GM23248 (cell line): ENCODE measurements around the gene ZNF213. TPM values are rescaled to one million over a fixed set of nuclear protein-coding genes. Genes with fewer than 3 reads are reported as not detected.

Experiments
- DNase-seq: peaks from one replicate; pipeline ENCODE4 v3.0.0-alpha.2; 2015
- H2AFZ ChIP-seq: fragments of 200-600 bp; sonication (generic); 2 replicates; pipeline ENCODE4 v1.6.1; 2016; ENCODE audit warnings: antibody characterized with exemption
- H3F3A ChIP-seq: fragments of 200-600 bp; sonication (generic); 2 replicates; pipeline ENCODE4 v1.6.1; 2016; ENCODE audit warnings: mild to moderate bottlenecking, antibody characterized with exemption, mixed run types; ENCODE audit not compliant: insufficient read depth
- H3K27ac ChIP-seq: fragments of 200-600 bp; sonication (generic); 2 replicates; pipeline ENCODE4 v1.5.1; 2016; ENCODE audit warnings: mild to moderate bottlenecking
- H3K27me3 ChIP-seq: fragments of 200-600 bp; sonication (generic); replicated peaks from 2 replicates; pipeline ENCODE4 v1.6.1; 2016; ENCODE audit warnings: mild to moderate bottlenecking; ENCODE audit not compliant: insufficient read depth
- H3K36me3 ChIP-seq: fragments of 200-600 bp; sonication (generic); 2 replicates; pipeline ENCODE4 v1.6.1; 2016; ENCODE audit warnings: low read depth, mild to moderate bottlenecking
- H3K4me1 ChIP-seq: fragments of 200-600 bp; sonication (generic); 2 replicates; pipeline ENCODE4 v1.6.1; 2016; ENCODE audit warnings: mild to moderate bottlenecking; ENCODE audit not compliant: insufficient read depth
- H3K4me2 ChIP-seq: fragments of 200-600 bp; sonication (generic); one replicate; pipeline ENCODE4 v1.6.1; 2016; ENCODE audit warnings: mild to moderate bottlenecking; ENCODE audit not compliant: unreplicated experiment
- H3K4me3 ChIP-seq: fragments of 200-600 bp; sonication (generic); 2 replicates; pipeline ENCODE4 v1.5.1; 2016; ENCODE audit warnings: mild to moderate bottlenecking
- H3K79me2 ChIP-seq: fragments of 200-600 bp; sonication (generic); 2 replicates; pipeline ENCODE4 v1.6.1; 2016; ENCODE audit warnings: mild to moderate bottlenecking; ENCODE audit not compliant: insufficient read depth
- H3K9ac ChIP-seq: fragments of 200-600 bp; sonication (generic); 2 replicates; pipeline ENCODE4 v1.6.1; 2016; ENCODE audit warnings: mild to moderate bottlenecking
- H3K9me2 ChIP-seq: fragments of 200-600 bp; sonication (generic); 2 replicates; pipeline ENCODE4 v1.6.1; 2016; ENCODE audit warnings: mixed run types, mild to moderate bottlenecking, moderate library complexity; ENCODE audit not compliant: insufficient read depth
- H3K9me3 ChIP-seq: fragments of 200-600 bp; sonication (generic); one replicate; pipeline ENCODE4 v1.6.1; 2017; ENCODE audit warnings: low read depth
- H4K20me1 ChIP-seq: fragments of 200-600 bp; sonication (generic); 2 replicates; pipeline ENCODE4 v1.6.0; 2016; ENCODE audit not compliant: insufficient read depth
- EZH2 ChIP-seq: fragments of 200-600 bp; sonication (generic); IDR thresholded peaks from 2 replicates; pipeline ENCODE4 v1.6.1; 2018; ENCODE audit warnings: antibody characterized with exemption, mild to moderate bottlenecking; ENCODE audit not compliant: insufficient read depth, poor library complexity, severe bottlenecking
- EZH2phosphoT487 ChIP-seq: fragments of 200-600 bp; sonication (generic); IDR thresholded peaks from 2 replicates; pipeline ENCODE4 v1.6.1; 2018; ENCODE audit warnings: antibody characterized with exemption, moderate library complexity, mild to moderate bottlenecking, low read depth; ENCODE audit not compliant: insufficient read depth
- WGBS, 2 experiments: methylation state at CpG; one replicate each; pipeline ENCODE4 v1.1.6; 2015 to 2017; ENCODE audit warnings: low lambda C conversion rate in 2 of 2, low coverage in 1 of 2; ENCODE audit errors: missing lambda C conversion rate in 2 of 2; 5-methylcytosine and 5-hydroxymethylcytosine counted together
- in situ Hi-C: fragments of 300-500 bp; cut with MboI; formaldehyde crosslinking; loops from 2 replicates; pipeline ENCODE4 v1.15.0; 2020
- polyA plus RNA-seq: library from polyadenylated mRNA; unstranded; fragments of >200 nt; fragmentation: Nextera tagmentation; extraction: Ambion mirVana; gene quantifications from 2 replicates; pipeline ENCODE4 v1.2.1, GENCODE V29; 2016
- total RNA-seq: library from RNA; depleted of rRNA; stranded (reverse); fragments of >200 nt; shearing (Covaris generic); gene quantifications from 2 replicates; pipeline ENCODE4 v1.2.3, GENCODE V29; 2014

ZNF213 gene
- total and polyA plus RNA-seq, 2 experiments from 2014 or later: 5.3 to 7.3 TPM

DNA sequence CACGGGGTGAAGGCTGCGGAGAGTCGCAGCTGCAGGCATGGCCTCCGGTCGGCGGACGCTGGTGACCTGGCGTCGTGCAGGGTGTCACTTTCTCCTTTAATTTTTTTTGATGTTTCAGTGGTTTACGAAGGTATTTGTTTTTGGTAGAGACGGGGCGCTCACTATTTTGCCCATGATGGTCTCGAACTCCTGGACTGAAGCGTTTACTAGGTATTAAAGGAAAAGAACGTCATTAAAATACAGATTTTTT is 17.1 kb downstream of the ZNF213 start:
- Histone ChIP-seq H3K4me2 (peak overlapping the region; percentile 70), H3K4me3 (peak overlapping the region; percentile 74), H3K4me1 (no peaks in the 10 kb centered on the region), H4K20me1 (no peaks in the 10 kb centered on the region), H3K79me2 (no peaks in the 10 kb centered on the region), H3F3A (peaks cover 44% of the 10 kb centered on the region), H3K36me3 (no peaks in the 10 kb centered on the region), H3K27me3 (no peaks in the 10 kb centered on the region), H3K27ac (peak overlapping the region; percentile 53), H3K9me3 (no peaks in the 10 kb centered on the region), H2AFZ (peak overlapping the region; percentile 81), H3K9ac (peak overlapping the region; percentile 59), H3K9me2 (no peaks in the 10 kb centered on the region)
- DNase-seq: no peak
- in situ Hi-C loops: no loop called here
- no peak for TF ChIP-seq EZH2
- TF ChIP-seq EZH2phosphoT487: no peak
- 0 to 2% methylated on average over 15 of the region's 15 CpGs for WGBS, 2 experiments

- peak; percentile 87 for DNase-seq
- Histone ChIP-seq H3K27me3 (no peaks in the 10 kb centered on the region), H3K4me3 (peak overlapping the region; percentile 74), H3K27ac (peak overlapping the region; percentile 53), H3K9ac (peak overlapping the region; percentile 59), H3K9me2 (no peaks in the 10 kb centered on the region), H3K4me2 (peak overlapping the region; percentile 70), H2AFZ (peak overlapping the region; percentile 81), H3K36me3 (no peaks in the 10 kb centered on the region), H3K9me3 (no peaks in the 10 kb centered on the region), H3F3A (peaks cover 44% of the 10 kb centered on the region), H3K4me1 (no peaks in the 10 kb centered on the region), H4K20me1 (no peaks in the 10 kb centered on the region), H3K79me2 (no peaks in the 10 kb centered on the region)
- no peak for TF ChIP-seq EZH2phosphoT487
- TF ChIP-seq EZH2: no peak
- 3 to 5% methylated on average over 42 of the region's 42 CpGs for WGBS, 2 experiments
- in situ Hi-C loops: no loop called here
These were observed 17.6 kb downstream of the ZNF213 start for GRCh38 chr16:3152277-3152990.

DNA sequence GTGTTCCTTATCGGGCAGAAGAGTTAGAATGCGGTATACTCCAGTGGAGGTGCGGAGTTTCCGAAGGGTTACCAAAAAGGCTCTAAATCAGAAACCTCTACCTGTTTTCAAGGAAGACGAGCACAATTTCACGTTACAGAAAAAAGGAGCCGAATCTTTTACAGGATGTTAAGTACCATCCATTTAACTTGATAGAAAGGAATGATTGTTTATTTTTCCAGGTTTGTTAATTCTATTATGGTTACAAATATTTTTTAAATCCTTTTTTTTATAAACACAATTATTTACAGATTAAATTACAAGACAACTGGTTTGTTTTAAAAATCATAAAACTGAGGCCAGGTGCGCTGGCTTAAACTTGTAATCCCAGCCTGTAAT is 18.2 kb downstream of the ZNF213 start:
- 11 to 15% methylated on average over 8 of the region's 8 CpGs for WGBS, 2 experiments
- 0 out of 2 replicates have a peak overlapping the region, but pooled peaks have one; percentile 53 for H3K27ac ChIP-seq

DNA sequence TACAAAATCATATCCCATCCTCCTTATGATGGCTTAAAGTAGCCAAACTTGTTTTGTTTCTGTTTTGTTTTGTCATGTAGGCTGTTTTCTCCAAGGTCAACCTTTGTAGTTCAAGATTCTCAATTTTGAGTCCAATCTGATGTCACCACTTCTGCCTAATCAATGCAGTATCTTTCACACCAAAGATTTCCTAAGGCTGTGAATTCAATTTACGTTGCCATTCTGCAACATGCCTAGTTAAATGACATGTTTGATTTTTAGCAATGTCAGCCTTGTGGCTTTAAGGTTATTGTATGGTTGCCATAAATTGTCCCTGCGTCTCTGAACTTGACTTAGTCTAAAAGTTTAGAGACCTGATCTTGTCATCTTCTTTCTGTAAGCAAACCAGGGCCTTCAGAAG is 20.4 kb downstream of the ZNF213 start:
- no peaks in the 10 kb centered on the region for H3K9me2 ChIP-seq
- DNase-seq: no peak
- no peak overlapping the region for H3K4me3 ChIP-seq
- in situ Hi-C loops: no loop called here
- no peak overlapping the region for H3K9ac ChIP-seq
- peaks cover 54% of the 10 kb centered on the region for H3F3A ChIP-seq
- H3K27ac ChIP-seq: no peak overlapping the region
- H3K4me2 ChIP-seq: no peak overlapping the region
- H3K4me1 ChIP-seq: no peaks in the 10 kb centered on the region
- no peaks in the 10 kb centered on the region for H3K36me3 ChIP-seq
- no peaks in the 10 kb centered on the region for H3K9me3 ChIP-seq
- no peak overlapping the region for H2AFZ ChIP-seq
- 63 to 73% methylated on average over 2 of the region's 2 CpGs for WGBS, 2 experiments
- H3K27me3 ChIP-seq: no peaks in the 10 kb centered on the region
- no peaks in the 10 kb centered on the region for H4K20me1 ChIP-seq
- no peak for TF ChIP-seq EZH2phosphoT487
- no peak for TF ChIP-seq EZH2
- H3K79me2 ChIP-seq: no peaks in the 10 kb centered on the region

More for the DNA sequence above, 18.2 kb downstream of the ZNF213 start:
- H3K4me2 ChIP-seq: peak overlapping the region; percentile 70
- H3K79me2 ChIP-seq: no peaks in the 10 kb centered on the region
- H3K9me2 ChIP-seq: no peaks in the 10 kb centered on the region
- DNase-seq: no peak
- no peaks in the 10 kb centered on the region for H3K36me3 ChIP-seq
- H3K9ac ChIP-seq: no peak overlapping the region
- in situ Hi-C loops: no loop called here
- no peaks in the 10 kb centered on the region for H3K4me1 ChIP-seq
- TF ChIP-seq EZH2phosphoT487: no peak
- TF ChIP-seq EZH2: no peak
- no peaks in the 10 kb centered on the region for H3K27me3 ChIP-seq
- H3K4me3 ChIP-seq: no peak overlapping the region; the same call in 1 of the 2 replicates
- H2AFZ ChIP-seq: no peak overlapping the region
- no peaks in the 10 kb centered on the region for H4K20me1 ChIP-seq
- H3K9me3 ChIP-seq: no peaks in the 10 kb centered on the region
- H3F3A ChIP-seq: peaks cover 44% of the 10 kb centered on the region

DNA sequence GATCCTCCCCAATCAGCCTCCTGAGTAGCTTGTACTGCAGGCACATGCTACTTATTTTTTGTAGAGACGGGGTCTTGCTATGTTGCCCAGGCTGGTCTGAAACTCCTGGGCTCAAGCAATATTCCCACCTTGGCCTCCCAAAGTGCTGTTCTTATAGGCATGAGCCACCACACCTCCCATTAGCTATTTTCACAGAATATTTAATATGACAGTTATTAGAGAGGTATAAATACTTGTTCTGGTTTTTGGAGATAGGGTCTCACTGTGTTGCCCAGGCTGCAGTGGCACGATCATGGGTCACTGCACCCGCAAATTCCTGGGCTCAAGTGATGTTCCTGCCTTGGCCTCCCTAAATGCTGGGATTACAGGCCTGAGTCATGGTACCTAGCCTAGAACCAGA is 21.1 kb downstream of the ZNF213 start:
- Histone ChIP-seq H3K9me3 (no peaks in the 10 kb centered on the region), H3K9ac (no peak overlapping the region), H4K20me1 (no peaks in the 10 kb centered on the region), H3K36me3 (no peaks in the 10 kb centered on the region), H3F3A (peaks cover 51% of the 10 kb centered on the region), H3K4me1 (no peaks in the 10 kb centered on the region), H2AFZ (no peak overlapping the region), H3K27ac (no peak overlapping the region), H3K4me2 (no peak overlapping the region), H3K4me3 (no peak overlapping the region), H3K27me3 (no peaks in the 10 kb centered on the region), H3K79me2 (no peaks in the 10 kb centered on the region), H3K9me2 (no peaks in the 10 kb centered on the region)
- WGBS, 2 experiments: 77 to 80% methylated on average over 3 of the region's 3 CpGs
- no peak for TF ChIP-seq EZH2
- TF ChIP-seq EZH2phosphoT487: no peak
- in situ Hi-C loops: no loop called here
- DNase-seq: no peak
